ENCODE data around the gene ENTPD7.

Gene ENTPD7

GRCh38 chr10:99647601-99648151 is 11.6 kb upstream of the ENTPD7 start:
- DNase-seq (ENCODE audit: low spot score), result no peak

GRCh38 chr10:99648717-99649116 is 10.6 kb upstream of the ENTPD7 start:
- DNase-seq (ENCODE audit: low spot score), result no peak

- no peak for DNase-seq (ENCODE audit: low spot score)
Measured at GRCh38 chr10:99652800-99653390, 6.4 kb upstream of the ENTPD7 start.

GRCh38 chr10:99654390-99655175 is 4.7 kb upstream of the ENTPD7 start:
- DNase-seq (ENCODE audit: low spot score), result no peak

- DNase-seq (ENCODE audit: low spot score), result no peak
Measured at GRCh38 chr10:99656199-99657064, 2.9 kb upstream of the ENTPD7 start.

GRCh38 chr10:99658622-99659030 is 683 bp upstream of the ENTPD7 start:
- DNase-seq (ENCODE audit: low spot score), result peak; percentile 71

GRCh38 chr10:99659868-99660366 is 608 bp downstream of the ENTPD7 start:
- DNase-seq (ENCODE audit: low spot score), result no peak

GRCh38 chr10:99660662-99661376 is 1.5 kb downstream of the ENTPD7 start:
- no peak for DNase-seq (ENCODE audit: low spot score)

- DNase-seq (ENCODE audit: low spot score), result peak; percentile 59
Measured at GRCh38 chr10:99661377-99661763, 2.1 kb downstream of the ENTPD7 start.

- DNase-seq (ENCODE audit: low spot score), result no peak
Measured at GRCh38 chr10:99665304-99665703, 6.0 kb downstream of the ENTPD7 start.

- peak; percentile 45 for DNase-seq (ENCODE audit: low spot score)
Measured at GRCh38 chr10:99667108-99667751, 7.9 kb downstream of the ENTPD7 start.

GRCh38 chr10:99671386-99671785 is 12.1 kb downstream of the ENTPD7 start:
- DNase-seq (ENCODE audit: low spot score), result no peak

GRCh38 chr10:99672884-99673283 is 13.6 kb downstream of the ENTPD7 start:
- DNase-seq (ENCODE audit: low spot score), result no peak

GRCh38 chr10:99673492-99673891 is 14.2 kb downstream of the ENTPD7 start:
- no peak for DNase-seq (ENCODE audit: low spot score)

- DNase-seq (ENCODE audit: low spot score), result no peak
Measured at GRCh38 chr10:99674762-99675161, 15.5 kb downstream of the ENTPD7 start.

GRCh38 chr10:99676426-99676825 is 17.1 kb downstream of the ENTPD7 start:
- DNase-seq (ENCODE audit: low spot score), result no peak

- no peak for DNase-seq (ENCODE audit: low spot score)
Measured at GRCh38 chr10:99676895-99677294, 17.6 kb downstream of the ENTPD7 start.

- no peak for DNase-seq (ENCODE audit: low spot score)
Measured at GRCh38 chr10:99678921-99679320, 19.6 kb downstream of the ENTPD7 start.

GRCh38 chr10:99681553-99681952 is 22.2 kb downstream of the ENTPD7 start:
- no peak for DNase-seq (ENCODE audit: low spot score)

GRCh38 chr10:99682032-99682431 is 22.7 kb downstream of the ENTPD7 start:
- DNase-seq (ENCODE audit: low spot score), result no peak

- no peak for DNase-seq (ENCODE audit: low spot score)
Measured at GRCh38 chr10:99682752-99683151, 23.4 kb downstream of the ENTPD7 start.

All from kidney capillary endothelial cell (primary cell).